PC-3 (cell line): Measurements from ENCODE around the gene RAB3C. TPM values are rescaled to one million over a fixed set of nuclear protein-coding genes. Genes with fewer than 3 reads are reported as not detected.

Experiments
- ATAC-seq: fragments of 200-7000 bp; cut with Tn5 transposase; 2 replicates; pipeline ENCODE4 v1.9.1; 2020; ENCODE audit warnings: mild to moderate bottlenecking, moderate library complexity
- BruUV-seq: library from RNA; stranded (reverse); fragments of 400-500 nt; replicated peaks from 2 replicates; lab custom pipeline; 2021; lab: Mats Ljungman, UMichigan
- CTCF ChIA-PET: fragments of 300-600 bp; sonication (Branson Sonifier 250); formaldehyde crosslinking; loops from one replicate; lab custom pipeline; 2022; ENCODE audit warnings: antibody characterized with exemption; lab: Charles Lee
- POLR2A ChIA-PET: fragments of 300-600 bp; sonication (Branson Sonifier 250); formaldehyde crosslinking; loops from one replicate; lab custom pipeline; 2022; ENCODE audit warnings: antibody characterized with exemption; ENCODE audit not compliant: unreplicated experiment; lab: Charles Lee
- DNase-seq: peaks from one replicate; pipeline ENCODE4 v3.0.0-alpha.2; 2015
- H2AFZ ChIP-seq: fragments of 300-600 bp; sonication (generic); 2 replicates; pipeline ENCODE4 v1.6.0; 2016; ENCODE audit warnings: antibody characterized with exemption, low read length
- H3F3A ChIP-seq: fragments of 300-600 bp; sonication (generic); one replicate; pipeline ENCODE4 v1.6.0; 2017; ENCODE audit warnings: antibody characterized with exemption, low read length, control low read depth, mild to moderate bottlenecking; ENCODE audit not compliant: unreplicated experiment
- H3K27ac ChIP-seq: fragments of 300-600 bp; sonication (generic); 2 replicates; pipeline ENCODE4 v1.5.1; 2016; ENCODE audit warnings: mild to moderate bottlenecking, low read length
- H3K27me3 ChIP-seq: fragments of 300-600 bp; sonication (generic); 2 replicates; pipeline ENCODE4 v1.6.1; 2016; ENCODE audit warnings: low read length, mixed read lengths
- H3K36me3 ChIP-seq: fragments of 300-600 bp; sonication (generic); 2 replicates; pipeline ENCODE4 v1.6.1; 2016; ENCODE audit warnings: low read depth, mixed run types, low read length, mixed read lengths
- H3K4me1 ChIP-seq: fragments of 300-600 bp; sonication (generic); 2 replicates; pipeline ENCODE4 v1.5.1; 2016; ENCODE audit warnings: low read length; ENCODE audit not compliant: insufficient read depth
- H3K4me2 ChIP-seq: fragments of 300-600 bp; sonication (generic); 2 replicates; pipeline ENCODE4 v1.6.0; 2016; ENCODE audit warnings: low read length
- H3K4me3 ChIP-seq: fragments of 300-600 bp; sonication (generic); 2 replicates; pipeline ENCODE4 v1.5.1; 2016; ENCODE audit warnings: mild to moderate bottlenecking, low read length, mixed read lengths
- H3K79me2 ChIP-seq: fragments of 300-600 bp; sonication (generic); 2 replicates; pipeline ENCODE4 v1.6.1; 2017; ENCODE audit warnings: low read length, mixed read lengths
- H3K9ac ChIP-seq: fragments of 300-600 bp; sonication (generic); 2 replicates; pipeline ENCODE4 v1.6.0; 2016; ENCODE audit warnings: mild to moderate bottlenecking, low read length
- H3K9me2 ChIP-seq: fragments of 300-600 bp; sonication (generic); replicated peaks from 2 replicates; pipeline ENCODE4 v1.6.1; 2016; ENCODE audit warnings: mixed run types, low read length, mixed read lengths
- H3K9me3 ChIP-seq: fragments of 300-600 bp; sonication (generic); 2 replicates; pipeline ENCODE4 v1.6.1; 2016; ENCODE audit warnings: low read length, mixed read lengths
- H4K20me1 ChIP-seq: fragments of 300-600 bp; sonication (generic); 2 replicates; pipeline ENCODE4 v1.6.1; 2016; ENCODE audit warnings: low read length, mixed read lengths
- EZH2 ChIP-seq: fragments of 300-600 bp; sonication (generic); IDR thresholded peaks from one replicate; pipeline ENCODE4 v1.6.1; 2017; ENCODE audit warnings: antibody characterized with exemption, mild to moderate bottlenecking, low read length; ENCODE audit not compliant: unreplicated experiment
- EZH2phosphoT487 ChIP-seq: fragments of 300-600 bp; sonication (generic); IDR thresholded peaks from 2 replicates; pipeline ENCODE4 v1.6.1; 2018; ENCODE audit warnings: mild to moderate bottlenecking, antibody characterized with exemption, low read length, borderline replicate concordance
- intact Hi-C: fragments of 100-400 bp; cut with micrococcal nuclease; formaldehyde crosslinking; loops from 2 replicates; pipeline ENCODE4 v1.9.0; 2023
- total RNA-seq: library from RNA; depleted of rRNA; stranded (reverse); fragments of >200 nt; gene quantifications from 2 replicates; pipeline ENCODE4 v1.2.3, GENCODE V29; 2014
- TF ChIP-seq, protein P1 (sequence below): fragments of 300-600 bp; sonication (generic); conservative IDR thresholded peaks from 2 replicates; pipeline ENCODE4 v1.5.1; 2017; ENCODE audit warnings: antibody characterized with exemption, low read depth, mild to moderate bottlenecking, low read length

RAB3C gene
- total RNA-seq, 1 experiment from 2014 or later = not detected

DNA sequence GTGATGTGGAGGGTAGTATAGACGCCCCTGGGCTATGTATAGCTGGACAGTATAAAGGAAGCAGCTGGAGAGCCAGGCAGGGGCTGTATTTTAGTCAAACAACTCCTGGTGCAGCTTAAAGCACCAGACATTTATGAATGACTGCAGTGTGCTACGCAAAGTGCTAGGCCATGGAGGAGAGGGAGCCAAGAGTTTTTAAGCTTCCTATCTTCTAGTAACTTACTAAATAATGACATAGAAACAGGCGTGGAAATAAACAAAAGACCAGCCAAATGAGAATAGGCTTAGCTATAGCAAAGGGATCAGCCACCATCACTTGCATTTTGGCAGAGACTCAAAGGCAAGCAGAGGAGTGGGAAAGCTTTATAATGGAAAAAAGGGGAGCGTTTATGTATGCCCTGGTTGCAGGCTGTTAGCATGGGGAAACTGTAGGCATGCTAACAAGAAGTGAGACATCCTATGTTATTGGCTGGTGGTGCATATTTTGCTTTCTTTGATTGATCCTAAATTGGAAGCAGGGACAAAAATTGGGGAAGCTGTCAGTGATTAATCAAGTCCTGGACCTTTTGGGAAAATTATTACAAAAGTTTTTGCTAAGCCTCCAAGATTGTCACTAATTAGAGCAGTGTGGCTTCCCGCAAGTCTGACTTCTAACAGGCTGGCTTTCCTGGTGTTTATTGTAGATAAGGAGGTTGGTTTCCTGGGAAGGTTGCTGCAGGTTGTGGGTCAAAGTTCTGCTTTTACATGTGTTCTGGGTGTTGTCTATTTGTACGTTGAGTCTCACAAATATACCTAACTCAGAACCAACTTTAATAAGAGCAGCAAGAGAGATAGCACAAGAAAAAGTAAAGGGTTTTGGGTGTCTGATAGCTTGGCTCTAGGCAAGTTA is 46.6 kb downstream of the RAB3C start:
- Histone ChIP-seq H3K4me2 (no peak overlapping the region), H3F3A (no peaks in the 10 kb centered on the region), H3K79me2 (no peaks in the 10 kb centered on the region), H3K4me3 (no peak overlapping the region), H3K9me2 (no peaks in the 10 kb centered on the region), H3K36me3 (no peaks in the 10 kb centered on the region), H3K27ac (no peak overlapping the region), H4K20me1 (no peaks in the 10 kb centered on the region), H3K9ac (no peak overlapping the region), H2AFZ (no peak overlapping the region), H3K9me3 (no peaks in the 10 kb centered on the region), H3K27me3 (peaks cover 30% of the 10 kb centered on the region), H3K4me1 (no peaks in the 10 kb centered on the region)
- no peak for DNase-seq
- no peak for ATAC-seq
- CTCF ChIA-PET = no interaction called here
- TF ChIP-seq EZH2 (no peak), EZH2phosphoT487 (no peak)
- TF ChIP-seq, protein P1, sequence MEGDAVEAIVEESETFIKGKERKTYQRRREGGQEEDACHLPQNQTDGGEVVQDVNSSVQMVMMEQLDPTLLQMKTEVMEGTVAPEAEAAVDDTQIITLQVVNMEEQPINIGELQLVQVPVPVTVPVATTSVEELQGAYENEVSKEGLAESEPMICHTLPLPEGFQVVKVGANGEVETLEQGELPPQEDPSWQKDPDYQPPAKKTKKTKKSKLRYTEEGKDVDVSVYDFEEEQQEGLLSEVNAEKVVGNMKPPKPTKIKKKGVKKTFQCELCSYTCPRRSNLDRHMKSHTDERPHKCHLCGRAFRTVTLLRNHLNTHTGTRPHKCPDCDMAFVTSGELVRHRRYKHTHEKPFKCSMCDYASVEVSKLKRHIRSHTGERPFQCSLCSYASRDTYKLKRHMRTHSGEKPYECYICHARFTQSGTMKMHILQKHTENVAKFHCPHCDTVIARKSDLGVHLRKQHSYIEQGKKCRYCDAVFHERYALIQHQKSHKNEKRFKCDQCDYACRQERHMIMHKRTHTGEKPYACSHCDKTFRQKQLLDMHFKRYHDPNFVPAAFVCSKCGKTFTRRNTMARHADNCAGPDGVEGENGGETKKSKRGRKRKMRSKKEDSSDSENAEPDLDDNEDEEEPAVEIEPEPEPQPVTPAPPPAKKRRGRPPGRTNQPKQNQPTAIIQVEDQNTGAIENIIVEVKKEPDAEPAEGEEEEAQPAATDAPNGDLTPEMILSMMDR = no peak
- intact Hi-C loops = no loop called here
- BruUV-seq = no TSS peak
- POLR2A ChIA-PET = no interaction called here

DNA sequence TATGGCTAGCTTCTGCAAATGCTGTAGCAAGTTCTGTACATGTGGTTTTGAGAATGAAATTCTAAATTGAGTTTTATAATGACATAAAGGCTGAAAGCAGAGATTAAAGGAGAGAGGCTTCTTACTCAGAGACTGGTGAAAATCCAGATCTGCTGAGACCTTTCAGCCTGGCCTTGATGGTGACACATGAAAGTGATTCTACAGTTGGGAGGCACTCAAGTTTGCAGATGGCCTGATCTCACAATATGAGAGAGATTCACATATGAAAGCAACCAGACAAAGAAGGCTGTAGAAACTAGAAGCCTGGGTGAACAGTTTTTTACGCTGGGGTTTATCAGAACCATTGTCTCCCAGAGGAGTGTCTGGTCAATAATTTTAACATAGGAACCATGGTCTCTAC is 49.0 kb downstream of the RAB3C start:
- no peak overlapping the region for H3K4me2 ChIP-seq
- H3K79me2 ChIP-seq = no peaks in the 10 kb centered on the region
- ChIA-PET POLR2A (no interaction called here), CTCF (no interaction called here)
- peaks cover 19% of the 10 kb centered on the region; the same call in 1 of the 2 replicates for H3K27me3 ChIP-seq
- H3K36me3 ChIP-seq = no peaks in the 10 kb centered on the region
- H3K4me1 ChIP-seq = no peaks in the 10 kb centered on the region
- H3K4me3 ChIP-seq = no peak overlapping the region
- TF ChIP-seq EZH2 (no peak), EZH2phosphoT487 (no peak)
- TF ChIP-seq, protein P1 = no peak
- BruUV-seq = no TSS peak
- H3K9me3 ChIP-seq = no peaks in the 10 kb centered on the region
- DNase-seq (no peak), ATAC-seq (no peak)
- no peak overlapping the region for H2AFZ ChIP-seq
- H3K27ac ChIP-seq = no peak overlapping the region
- intact Hi-C loops = no loop called here
- no peaks in the 10 kb centered on the region for H3F3A ChIP-seq
- no peak overlapping the region for H3K9ac ChIP-seq
- H3K9me2 ChIP-seq = no peaks in the 10 kb centered on the region
- H4K20me1 ChIP-seq = no peaks in the 10 kb centered on the region

DNA sequence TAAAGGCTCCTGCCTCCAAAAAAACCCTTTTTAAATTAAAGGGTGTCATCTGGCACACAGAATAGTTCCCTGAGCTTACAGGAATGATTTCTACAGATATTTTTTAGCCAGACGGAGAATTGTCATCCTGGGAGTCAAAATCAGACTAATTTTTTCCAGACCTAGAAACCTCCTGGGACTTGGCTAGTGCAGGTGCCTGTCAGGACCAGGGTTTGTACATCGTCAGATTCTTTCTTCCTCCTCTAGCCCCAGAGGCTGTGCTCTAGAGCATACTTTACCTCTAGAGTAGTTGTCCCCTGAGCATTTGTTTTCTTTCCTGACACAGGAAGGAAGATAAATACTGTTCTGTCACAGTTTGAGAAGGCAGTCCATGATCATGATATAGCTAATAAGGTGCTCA is 52.5 kb downstream of the RAB3C start:
- H3K4me3 ChIP-seq = no peak overlapping the region
- H3K9me2 ChIP-seq = no peaks in the 10 kb centered on the region
- no peak overlapping the region for H2AFZ ChIP-seq
- no peak overlapping the region for H3K4me2 ChIP-seq
- H4K20me1 ChIP-seq = no peaks in the 10 kb centered on the region
- no peak overlapping the region for H3K27ac ChIP-seq
- H3K79me2 ChIP-seq = no peaks in the 10 kb centered on the region
- intact Hi-C loops = no loop called here
- no peaks in the 10 kb centered on the region for H3K36me3 ChIP-seq
- H3K9me3 ChIP-seq = no peaks in the 10 kb centered on the region
- no peak for DNase-seq
- TF ChIP-seq EZH2phosphoT487 = no peak
- H3K9ac ChIP-seq = no peak overlapping the region
- no peak for ATAC-seq
- POLR2A ChIA-PET = no interaction called here
- H3K4me1 ChIP-seq = no peaks in the 10 kb centered on the region
- no peaks in the 10 kb centered on the region for H3F3A ChIP-seq
- CTCF ChIA-PET = no interaction called here
- 0 out of 2 replicates have a peak, but pooled peaks cover 17% of the 10 kb centered on the region for H3K27me3 ChIP-seq
- BruUV-seq = no TSS peak
